K562 (cell line): Measurements from ENCODE around the gene MALAT1. TPM values are rescaled to one million over a fixed set of nuclear protein-coding genes. Genes with fewer than 3 reads are reported as not detected.

Experiments used
- BCL6 ChIP-seq: fragments of 250-450 bp; sonication (Bioruptor Pico); IDR thresholded peaks from 2 replicates; pipeline ENCODE4 v1.4.0; 2020
- BDP1 ChIP-seq: IDR thresholded peaks from 3 replicates; pipeline ENCODE4 v1.6.1; 2011; ENCODE audit not compliant: insufficient read length, insufficient read depth
- CCNT2 ChIP-seq: IDR thresholded peaks from 2 replicates; pipeline ENCODE4 v1.6.1; 2011; ENCODE audit warnings: borderline replicate concordance, low read depth, mild to moderate bottlenecking, moderate library complexity, mixed read lengths, low read length; ENCODE audit not compliant: insufficient read length; ENCODE audit errors: extremely low read depth
- CEBPB ChIP-seq: fragments of 450-650 bp; IDR thresholded peaks from 2 replicates; pipeline ENCODE4 v1.6.1; 2016; ENCODE audit warnings: missing genetic modification characterization, missing compliant biosample characterization
- GTF2B ChIP-seq: IDR thresholded peaks from 2 replicates; pipeline ENCODE4 v1.6.1; 2011; ENCODE audit not compliant: insufficient read length; ENCODE audit errors: extremely low read depth
- HDAC1 ChIP-seq, 2 experiments: fragments of 450-650 bp; IDR thresholded peaks; 2 replicates each; pipeline ENCODE4 v1.6.1; 2016 to 2017; ENCODE audit warnings: inconsistent platforms in 1 of 2, mild to moderate bottlenecking in 1 of 2, moderate library complexity in 1 of 2
- LARP7 ChIP-seq: fragments of 450-650 bp; IDR thresholded peaks from 2 replicates; pipeline ENCODE4 v1.6.1; 2016
- MAZ ChIP-seq, 2 experiments: fragments of 450-650 bp in 1 of 2; sonication (generic) in 1 of 2; formaldehyde crosslinking; IDR thresholded peaks in 1 of 2; conservative IDR thresholded peaks in 1 of 2; 2 replicates each; pipeline versions ENCODE4 v1.4.0 to v1.5.0; 2020; ENCODE audit warnings: mild to moderate bottlenecking in 1 of 2, missing genetic modification reagents in 1 of 2
- MIER1 ChIP-seq: fragments of 450-650 bp; IDR thresholded peaks from 2 replicates; pipeline ENCODE4 v1.6.1; 2016; ENCODE audit warnings: antibody characterized with exemption, mild to moderate bottlenecking, low read depth
- MLLT1 ChIP-seq, 2 experiments: fragments of 450-650 bp; IDR thresholded peaks; 2 replicates each; pipeline ENCODE4 v1.6.1; 2016
- NFYB ChIP-seq: IDR thresholded peaks from 2 replicates; pipeline ENCODE4 v1.6.1; 2011; ENCODE audit warnings: mild to moderate bottlenecking, moderate library complexity; ENCODE audit not compliant: insufficient read length; ENCODE audit errors: extremely low read depth
- RAD51 ChIP-seq: fragments of 450-650 bp; IDR thresholded peaks from 2 replicates; pipeline ENCODE4 v1.7.1; 2016; ENCODE audit warnings: low read depth, mild to moderate bottlenecking, borderline replicate concordance
- RB1 ChIP-seq: fragments of 450-650 bp; IDR thresholded peaks from 2 replicates; pipeline ENCODE4 v1.6.1; 2017; ENCODE audit warnings: low read depth, mild to moderate bottlenecking
- SMARCE1 ChIP-seq: fragments of 450-650 bp; IDR thresholded peaks from 2 replicates; pipeline ENCODE4 v1.7.1; 2016; ENCODE audit warnings: mild to moderate bottlenecking
- ZNF133 ChIP-seq: fragments of 250-450 bp; sonication (Bioruptor Pico); IDR thresholded peaks from 2 replicates; pipeline ENCODE4 v1.4.0; 2020; ENCODE audit warnings: mild to moderate bottlenecking
- ZNF280B ChIP-seq: fragments of 250-450 bp; sonication (Bioruptor Pico); IDR thresholded peaks from 2 replicates; pipeline ENCODE4 v1.5.1; 2021; ENCODE audit warnings: mild to moderate bottlenecking
- ZNF324 ChIP-seq: fragments of 250-450 bp; sonication (Bioruptor Pico); IDR thresholded peaks from 2 replicates; pipeline ENCODE4 v1.4.0; 2020; ENCODE audit warnings: mild to moderate bottlenecking
- ZNF398 ChIP-seq: fragments of 250-450 bp; sonication (Bioruptor Pico); IDR thresholded peaks from 2 replicates; pipeline ENCODE4 v1.8.0; 2021; ENCODE audit warnings: moderate library complexity, mild to moderate bottlenecking, inconsistent platforms
- ZNF431 ChIP-seq: sonication (generic); formaldehyde crosslinking; IDR thresholded peaks from 2 replicates; pipeline ENCODE4 v1.8.0; 2022; ENCODE audit warnings: mild to moderate bottlenecking, missing genetic modification reagents
- ZNF644 ChIP-seq: fragments of 200-800 bp; sonication (Bioruptor generic); IDR thresholded peaks from 2 replicates; pipeline ENCODE4 v1.6.1; 2016; ENCODE audit warnings: low read depth, missing genetic modification characterization, missing compliant biosample characterization
- ZNF740 ChIP-seq, 3 experiments: fragments of 200-800 bp in 1 of 3; sonication (Bioruptor generic) in 1 of 3; sonication (generic) in 1 of 3; formaldehyde crosslinking in 1 of 3; IDR thresholded peaks; 2 replicates each; pipeline versions ENCODE4 v1.6.1 to v1.8.0; 2016 to 2022; ENCODE audit warnings: mild to moderate bottlenecking in 2 of 3, missing compliant biosample characterization in 2 of 3, missing genetic modification characterization in 2 of 3, missing genetic modification reagents in 1 of 3
- ZNF766 ChIP-seq: fragments of 200-800 bp; sonication (Bioruptor generic); conservative IDR thresholded peaks from 2 replicates; pipeline ENCODE4 v1.6.1; 2016; ENCODE audit warnings: missing genetic modification characterization, missing compliant biosample characterization
- polyA plus RNA-seq, 8 experiments: library from polyadenylated mRNA; depleted of rRNA in 4 of 8; stranded (reverse) in 5 of 8; unstranded in 3 of 8; fragments of >200 nt; fragmentation: Nextera tagmentation in 2 of 8; fragmentation: Illumina TruSeq in 1 of 8; extraction: Ambion mirVana in 2 of 8; extraction: Trizol in 1 of 8; gene quantifications; 2 replicates each; pipeline versions ENCODE4 v1.2.1 to v1.2.3, GENCODE V29; 2011 to 2014; ENCODE audit warnings: inconsistent platforms in 1 of 8, missing spikeins in 1 of 8
- total RNA-seq, 7 experiments: library from RNA; depleted of rRNA in 6 of 7; stranded (reverse); fragments of >200 nt in 6 of 7; fragmentation: Illumina TruSeq in 2 of 7; extraction: Trizol in 2 of 7; gene quantifications; 2 replicates each; pipeline versions ENCODE4 v1.2.1 to v1.2.3, GENCODE V29; 2011 to 2021; ENCODE audit warnings: low replicate concordance in 1 of 7

MALAT1 gene
- total and polyA plus RNA-seq, 9 of the 15 experiments (the other 6 are each of a cell fraction or from before 2014, with no cell fraction given): 363 to 8,715 (median 2,351) TPM

GRCh38 chr11:65524014-65524740, 25.3 kb downstream of the MALAT1 start (continued):
- TF ChIP-seq BDP1 (no peak), ZNF133 (CRISPR knock-in tag) (no peak), ZNF431 (no peak), ZNF740 (CRISPR knock-in tag; IDR thresholded peaks at IDR 0.05) (no peak), ZNF740 (tag; IDR thresholded peaks at IDR 0.05) (no peak), ZNF398 (CRISPR knock-in tag) (no peak), ZNF280B (no peak), LARP7 (no peak), MAZ (CRISPR knock-in tag; conservative IDR thresholded peaks at IDR 0.05 in 1 of 2, IDR thresholded peaks at IDR 0.05 in 1 of 2) (no peak; a peak in 1 of 4 replicates), HDAC1 (IDR thresholded peaks at IDR 0.05) (peak in 1 of 2 experiments; percentile 18; a peak in 1 of 4 replicates), MLLT1 (IDR thresholded peaks at IDR 0.05) (no peak; a peak in 1 of 4 replicates), MIER1 (no peak), BCL6 (CRISPR knock-in tag) (no peak), CCNT2 (no peak), NFYB (no peak), GTF2B (no peak), ZNF324 (CRISPR knock-in tag) (no peak), ZNF766 (CRISPR knock-in tag) (no peak), SMARCE1 (peak; percentile 28; the same call in 1 of the 2 replicates), ZNF644 (tag) (no peak), RAD51 (no peak), RB1 (0 out of 2 replicates have a peak, but pooled peaks have one; percentile 19), CEBPB (no peak)
